Transverse colon (tissue), 3 donors: ENCODE results near the gene FOXA1.

Experiments
- CTCF ChIP-seq, 5 experiments: fragments of 200-600 bp in 3 of 5; fragments of 450-650 bp in 2 of 5; sonication (generic) in 3 of 5; IDR thresholded peaks; 1 replicate in 2 of 5; 2 replicates in 3 of 5; pipeline ENCODE4 v1.5.1; 2016 to 2017; ENCODE audit warnings: antibody characterized with exemption in 5 of 5, inconsistent platforms in 3 of 5, mild to moderate bottlenecking in 2 of 5, moderate library complexity in 1 of 5
- POLR2A ChIP-seq: fragments of 450-650 bp; IDR thresholded peaks from one replicate; pipeline ENCODE4 v1.6.1; 2016; ENCODE audit warnings: antibody characterized with exemption, mild to moderate bottlenecking, moderate library complexity

- TF ChIP-seq CTCF (IDR thresholded peaks at IDR 0.05) (no peak), POLR2A (no peak)
Measured at GRCh38 chr14:37588956-37589714, 5.9 kb downstream of the FOXA1 start.
